DND-41 (cell line): ENCODE measurements around the gene PRKCD.

Source experiments
- CTCF ChIP-seq: IDR thresholded peaks from 2 replicates; pipeline ENCODE4 v1.5.1; 2012; ENCODE audit warnings: borderline replicate concordance, low read length, moderate library complexity, mild to moderate bottlenecking; ENCODE audit not compliant: poor library complexity, severe bottlenecking; ENCODE audit errors: extremely low read depth
- EZH2 ChIP-seq: IDR thresholded peaks from 3 replicates; pipeline ENCODE4 v1.6.1; 2012; ENCODE audit warnings: borderline replicate concordance, low read depth, mild to moderate bottlenecking, moderate library complexity, low read length, inconsistent platforms; ENCODE audit not compliant: severe bottlenecking

- TF ChIP-seq CTCF = no peak
- TF ChIP-seq EZH2 = no peak
Measured at GRCh38 chr3:53200501-53201498, 39.8 kb downstream of the PRKCD start.
